ENCODE results near the gene OLIG2.

The OLIG2 gene

GRCh38 chr21:32994305-32994704, 31.4 kb upstream of the OLIG2 start:
- Histone ChIP-seq H4K20me1 (no peaks in the 10 kb centered on the region), H3K4me2 (no peak overlapping the region), H3K27ac (no peak overlapping the region), H3K4me1 (no peaks in the 10 kb centered on the region), H3K36me3 (no peaks in the 10 kb centered on the region), H3K4me3 (no peak overlapping the region), H3K9ac (no peak overlapping the region), H3K27me3 (no peaks in the 10 kb centered on the region), H3K9me3 (peaks cover 11% of the 10 kb centered on the region; the same call in 1 of the 2 replicates)
- TF ChIP-seq Cebpa-rat (IDR thresholded peaks at IDR 0.05), result no peak

GRCh38 chr21:33007747-33008146, 18.0 kb upstream of the OLIG2 start:
- no peak overlapping the region for H3K4me2 ChIP-seq
- no peaks in the 10 kb centered on the region for H3K4me1 ChIP-seq
- H3K36me3 ChIP-seq, result no peaks in the 10 kb centered on the region
- no peaks in the 10 kb centered on the region for H3K27me3 ChIP-seq
- no peak overlapping the region for H3K9ac ChIP-seq
- H4K20me1 ChIP-seq, result no peaks in the 10 kb centered on the region
- TF ChIP-seq Cebpa-rat (IDR thresholded peaks at IDR 0.05), result no peak
- no peaks in the 10 kb centered on the region for H3K9me3 ChIP-seq
- no peak overlapping the region for H3K4me3 ChIP-seq
- H3K27ac ChIP-seq, result no peak overlapping the region

- H3K36me3 ChIP-seq, result no peaks in the 10 kb centered on the region
- H3K4me3 ChIP-seq, result no peak overlapping the region
- H3K9ac ChIP-seq, result no peak overlapping the region
- no peaks in the 10 kb centered on the region for H3K9me3 ChIP-seq
- H3K27me3 ChIP-seq, result no peaks in the 10 kb centered on the region
- H3K27ac ChIP-seq, result no peak overlapping the region
- H3K4me2 ChIP-seq, result no peak overlapping the region
- no peaks in the 10 kb centered on the region for H4K20me1 ChIP-seq
- H3K4me1 ChIP-seq, result no peaks in the 10 kb centered on the region
- no peak for TF ChIP-seq Cebpa-rat (IDR thresholded peaks at IDR 0.05)
Observed at GRCh38 chr21:33008333-33009051, 17.2 kb upstream of the OLIG2 start.

- H3K4me1 ChIP-seq, result no peaks in the 10 kb centered on the region
- H3K27ac ChIP-seq, result no peak overlapping the region
- H3K27me3 ChIP-seq, result 0 out of 2 replicates have a peak, but pooled peaks cover 3% of the 10 kb centered on the region
- H3K9me3 ChIP-seq, result no peaks in the 10 kb centered on the region
- no peak overlapping the region for H3K4me2 ChIP-seq
- no peaks in the 10 kb centered on the region for H3K36me3 ChIP-seq
- TF ChIP-seq Cebpa-rat (IDR thresholded peaks at IDR 0.05), result no peak
- no peak overlapping the region for H3K4me3 ChIP-seq
- H4K20me1 ChIP-seq, result no peaks in the 10 kb centered on the region
- H3K9ac ChIP-seq, result no peak overlapping the region
Observed at GRCh38 chr21:33010931-33011330, 14.8 kb upstream of the OLIG2 start.

- TF ChIP-seq Cebpa-rat (IDR thresholded peaks at IDR 0.05), result no peak
- no peaks in the 10 kb centered on the region for H3K4me1 ChIP-seq
- no peak overlapping the region for H3K27ac ChIP-seq
- H3K4me2 ChIP-seq, result no peak overlapping the region
- H3K27me3 ChIP-seq, result 0 out of 2 replicates have a peak, but pooled peaks cover 5% of the 10 kb centered on the region
- H4K20me1 ChIP-seq, result no peaks in the 10 kb centered on the region
- no peaks in the 10 kb centered on the region for H3K9me3 ChIP-seq
- no peak overlapping the region for H3K4me3 ChIP-seq
- H3K9ac ChIP-seq, result no peak overlapping the region
- H3K36me3 ChIP-seq, result no peaks in the 10 kb centered on the region
Observed at GRCh38 chr21:33011462-33011861, 14.3 kb upstream of the OLIG2 start.

- Histone ChIP-seq H3K27me3 (peaks cover 18% of the 10 kb centered on the region), H3K4me2 (no peak overlapping the region), H3K27ac (no peak overlapping the region), H3K4me1 (no peaks in the 10 kb centered on the region), H3K36me3 (no peaks in the 10 kb centered on the region), H3K9me3 (no peaks in the 10 kb centered on the region), H3K4me3 (no peak overlapping the region), H3K9ac (no peak overlapping the region), H4K20me1 (no peaks in the 10 kb centered on the region)
- TF ChIP-seq Cebpa-rat (IDR thresholded peaks at IDR 0.05), result no peak
Observed at GRCh38 chr21:33013626-33014025, 12.1 kb upstream of the OLIG2 start.

- Histone ChIP-seq H4K20me1 (peaks cover 2% of the 10 kb centered on the region), H3K36me3 (no peaks in the 10 kb centered on the region), H3K4me2 (no peak overlapping the region), H3K4me3 (no peak overlapping the region), H3K4me1 (0 out of 2 replicates have a peak, but pooled peaks cover under 1% of the 10 kb centered on the region), H3K27me3 (peaks cover 25% of the 10 kb centered on the region), H3K9ac (no peak overlapping the region), H3K9me3 (no peaks in the 10 kb centered on the region), H3K27ac (no peak overlapping the region)
- TF ChIP-seq Cebpa-rat (IDR thresholded peaks at IDR 0.05), result no peak
Observed at GRCh38 chr21:33014331-33014730, 11.4 kb upstream of the OLIG2 start.

- Histone ChIP-seq H3K4me2 (no peak overlapping the region), H3K9ac (no peak overlapping the region), H3K27me3 (peaks cover 33% of the 10 kb centered on the region), H3K27ac (no peak overlapping the region), H3K4me1 (peaks cover 8% of the 10 kb centered on the region), H3K4me3 (no peak overlapping the region), H3K36me3 (no peaks in the 10 kb centered on the region), H3K9me3 (peaks cover 7% of the 10 kb centered on the region), H4K20me1 (peaks cover 9% of the 10 kb centered on the region)
- no peak for TF ChIP-seq Cebpa-rat (IDR thresholded peaks at IDR 0.05)
Observed at GRCh38 chr21:33015096-33015495, 10.6 kb upstream of the OLIG2 start.

- no peak for TF ChIP-seq Cebpa-rat (IDR thresholded peaks at IDR 0.05)
- H3K4me1 ChIP-seq, result peaks cover 12% of the 10 kb centered on the region
- peaks cover 9% of the 10 kb centered on the region for H3K9me3 ChIP-seq
- H3K4me2 ChIP-seq, result no peak overlapping the region
- H3K36me3 ChIP-seq, result no peaks in the 10 kb centered on the region
- no peak overlapping the region for H3K27ac ChIP-seq
- peaks cover 40% of the 10 kb centered on the region for H3K27me3 ChIP-seq
- H3K4me3 ChIP-seq, result no peak overlapping the region
- no peak overlapping the region for H3K9ac ChIP-seq
- H4K20me1 ChIP-seq, result peaks cover 14% of the 10 kb centered on the region
Observed at GRCh38 chr21:33015756-33016155, 10.0 kb upstream of the OLIG2 start.

GRCh38 chr21:33018707-33019465, 6.8 kb upstream of the OLIG2 start:
- H4K20me1 ChIP-seq, result peaks cover 33% of the 10 kb centered on the region
- peaks cover 12% of the 10 kb centered on the region for H3K4me1 ChIP-seq
- no peak overlapping the region for H3K4me3 ChIP-seq
- TF ChIP-seq Cebpa-rat (IDR thresholded peaks at IDR 0.05), result no peak
- H3K36me3 ChIP-seq, result no peaks in the 10 kb centered on the region
- H3K27me3 ChIP-seq, result peaks cover 71% of the 10 kb centered on the region
- H3K27ac ChIP-seq, result no peak overlapping the region
- H3K9me3 ChIP-seq, result peaks cover 17% of the 10 kb centered on the region
- H3K4me2 ChIP-seq, result no peak overlapping the region
- no peak overlapping the region for H3K9ac ChIP-seq

Measured in BLaER1 (cell line).